Measurements from ENCODE around the gene EREG.
"Not testable (repeated sequence)": the region's sequence is repeated elsewhere in the genome, so short reads cannot be mapped to it uniquely, and the experiment has no call there.

The EREG gene

GRCh38 chr4:74339501-74339900, 25.4 kb upstream of the EREG start:
- TF ChIP-seq OSR1 (CRISPR knock-in tag; IDR thresholded peaks at IDR 0.05) (no peak), TOX (CRISPR knock-in tag; IDR thresholded peaks at IDR 0.05; ENCODE audit: borderline replicate concordance) (no peak), ISL1 (CRISPR knock-in tag; IDR thresholded peaks at IDR 0.05) (no peak), BACH2 (CRISPR knock-in tag; IDR thresholded peaks at IDR 0.05; ENCODE audit: borderline replicate concordance) (no peak), RARB (CRISPR knock-in tag; IDR thresholded peaks at IDR 0.05) (no peak), GLIS3 (CRISPR knock-in tag; IDR thresholded peaks at IDR 0.05) (no peak), ARNTL (CRISPR knock-in tag; IDR thresholded peaks at IDR 0.05; ENCODE audit: borderline replicate concordance, low read depth) (no peak)
- TF ChIP-seq, protein P1, sequence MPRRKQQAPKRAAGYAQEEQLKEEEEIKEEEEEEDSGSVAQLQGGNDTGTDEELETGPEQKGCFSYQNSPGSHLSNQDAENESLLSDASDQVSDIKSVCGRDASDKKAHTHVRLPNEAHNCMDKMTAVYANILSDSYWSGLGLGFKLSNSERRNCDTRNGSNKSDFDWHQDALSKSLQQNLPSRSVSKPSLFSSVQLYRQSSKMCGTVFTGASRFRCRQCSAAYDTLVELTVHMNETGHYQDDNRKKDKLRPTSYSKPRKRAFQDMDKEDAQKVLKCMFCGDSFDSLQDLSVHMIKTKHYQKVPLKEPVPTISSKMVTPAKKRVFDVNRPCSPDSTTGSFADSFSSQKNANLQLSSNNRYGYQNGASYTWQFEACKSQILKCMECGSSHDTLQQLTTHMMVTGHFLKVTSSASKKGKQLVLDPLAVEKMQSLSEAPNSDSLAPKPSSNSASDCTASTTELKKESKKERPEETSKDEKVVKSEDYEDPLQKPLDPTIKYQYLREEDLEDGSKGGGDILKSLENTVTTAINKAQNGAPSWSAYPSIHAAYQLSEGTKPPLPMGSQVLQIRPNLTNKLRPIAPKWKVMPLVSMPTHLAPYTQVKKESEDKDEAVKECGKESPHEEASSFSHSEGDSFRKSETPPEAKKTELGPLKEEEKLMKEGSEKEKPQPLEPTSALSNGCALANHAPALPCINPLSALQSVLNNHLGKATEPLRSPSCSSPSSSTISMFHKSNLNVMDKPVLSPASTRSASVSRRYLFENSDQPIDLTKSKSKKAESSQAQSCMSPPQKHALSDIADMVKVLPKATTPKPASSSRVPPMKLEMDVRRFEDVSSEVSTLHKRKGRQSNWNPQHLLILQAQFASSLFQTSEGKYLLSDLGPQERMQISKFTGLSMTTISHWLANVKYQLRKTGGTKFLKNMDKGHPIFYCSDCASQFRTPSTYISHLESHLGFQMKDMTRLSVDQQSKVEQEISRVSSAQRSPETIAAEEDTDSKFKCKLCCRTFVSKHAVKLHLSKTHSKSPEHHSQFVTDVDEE (CRISPR knock-in tag; IDR thresholded peaks at IDR 0.05), result no peak
- ATAC-seq, result no peak

GRCh38 chr4:74340421-74340820, 24.5 kb upstream of the EREG start:
- not testable (repeated sequence) for ATAC-seq

DNA sequence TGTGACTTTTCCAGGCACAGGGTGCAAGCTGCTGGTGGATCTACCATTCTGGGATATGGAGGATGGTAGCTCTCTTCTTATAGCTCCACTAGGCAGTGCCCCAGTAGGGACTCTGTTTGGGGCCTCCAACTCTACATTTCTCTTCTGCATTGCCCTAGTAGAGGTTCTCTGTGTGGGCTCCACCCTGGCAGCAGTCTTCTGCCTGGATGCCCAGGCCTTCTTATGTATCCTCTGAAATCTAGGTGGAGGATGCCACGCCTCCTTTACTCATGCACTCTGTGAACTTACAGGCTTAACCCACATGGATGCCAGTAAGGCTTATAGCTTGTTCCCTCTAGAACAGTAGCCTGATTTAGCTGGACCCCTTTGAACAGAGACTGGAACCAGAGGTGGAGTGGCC, 20.9 kb upstream of the EREG start:
- TF ChIP-seq RARB (CRISPR knock-in tag; IDR thresholded peaks at IDR 0.05), result no peak
- TF ChIP-seq BACH2 (CRISPR knock-in tag; IDR thresholded peaks at IDR 0.05; ENCODE audit: borderline replicate concordance), result no peak
- TF ChIP-seq ZFP3 (CRISPR knock-in tag; IDR thresholded peaks at IDR 0.05), result no peak
- TF ChIP-seq, protein P2, sequence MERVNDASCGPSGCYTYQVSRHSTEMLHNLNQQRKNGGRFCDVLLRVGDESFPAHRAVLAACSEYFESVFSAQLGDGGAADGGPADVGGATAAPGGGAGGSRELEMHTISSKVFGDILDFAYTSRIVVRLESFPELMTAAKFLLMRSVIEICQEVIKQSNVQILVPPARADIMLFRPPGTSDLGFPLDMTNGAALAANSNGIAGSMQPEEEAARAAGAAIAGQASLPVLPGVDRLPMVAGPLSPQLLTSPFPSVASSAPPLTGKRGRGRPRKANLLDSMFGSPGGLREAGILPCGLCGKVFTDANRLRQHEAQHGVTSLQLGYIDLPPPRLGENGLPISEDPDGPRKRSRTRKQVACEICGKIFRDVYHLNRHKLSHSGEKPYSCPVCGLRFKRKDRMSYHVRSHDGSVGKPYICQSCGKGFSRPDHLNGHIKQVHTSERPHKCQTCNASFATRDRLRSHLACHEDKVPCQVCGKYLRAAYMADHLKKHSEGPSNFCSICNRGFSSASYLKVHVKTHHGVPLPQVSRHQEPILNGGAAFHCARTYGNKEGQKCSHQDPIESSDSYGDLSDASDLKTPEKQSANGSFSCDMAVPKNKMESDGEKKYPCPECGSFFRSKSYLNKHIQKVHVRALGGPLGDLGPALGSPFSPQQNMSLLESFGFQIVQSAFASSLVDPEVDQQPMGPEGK (CRISPR knock-in tag; IDR thresholded peaks at IDR 0.05; ENCODE audit: borderline replicate concordance), result no peak
- no peak for TF ChIP-seq TCF4 (CRISPR knock-in tag; IDR thresholded peaks at IDR 0.05; ENCODE audit: borderline replicate concordance)
- TF ChIP-seq ZNF565 (CRISPR knock-in tag; conservative IDR thresholded peaks at IDR 0.05; ENCODE audit: low read depth), result no peak
- TF ChIP-seq GLIS3 (CRISPR knock-in tag; IDR thresholded peaks at IDR 0.05), result no peak
- TF ChIP-seq ZNF70 (CRISPR knock-in tag; IDR thresholded peaks at IDR 0.05), result no peak
- TF ChIP-seq, protein P1 (CRISPR knock-in tag; IDR thresholded peaks at IDR 0.05), result no peak
- TF ChIP-seq ARNTL (CRISPR knock-in tag; IDR thresholded peaks at IDR 0.05; ENCODE audit: borderline replicate concordance, low read depth), result no peak
- TF ChIP-seq ZFP30 (CRISPR knock-in tag; IDR thresholded peaks at IDR 0.05), result no peak
- no peak for TF ChIP-seq TOX (CRISPR knock-in tag; IDR thresholded peaks at IDR 0.05; ENCODE audit: borderline replicate concordance)
- TF ChIP-seq ZNF8 (CRISPR knock-in tag; IDR thresholded peaks at IDR 0.05), result no peak
- no peak for TF ChIP-seq OSR1 (CRISPR knock-in tag; IDR thresholded peaks at IDR 0.05)
- TF ChIP-seq ISL1 (CRISPR knock-in tag; IDR thresholded peaks at IDR 0.05), result no peak
- TF ChIP-seq CSDC2 (CRISPR knock-in tag; IDR thresholded peaks at IDR 0.05), result no peak
- ATAC-seq, result no peak

DNA sequence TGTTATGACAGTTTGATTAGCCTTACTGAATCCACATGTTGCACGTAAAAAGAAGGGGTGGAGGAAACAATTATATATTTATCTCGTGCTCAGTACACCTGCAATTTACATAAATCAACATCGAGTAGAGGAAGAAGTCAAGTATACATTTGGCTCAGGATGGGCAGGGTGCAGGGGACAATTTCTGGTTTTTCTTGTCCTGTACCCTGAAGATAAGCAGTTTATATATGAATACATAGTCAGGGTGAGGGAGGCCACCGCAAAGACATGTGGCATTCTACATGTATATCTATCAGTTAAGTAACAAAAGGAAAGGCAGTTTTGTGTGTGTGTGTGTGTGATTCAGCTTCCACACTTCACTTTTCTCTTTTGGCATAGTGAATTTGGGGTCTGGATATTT, 11.1 kb upstream of the EREG start:
- TF ChIP-seq TOX (CRISPR knock-in tag; IDR thresholded peaks at IDR 0.05; ENCODE audit: borderline replicate concordance) (no peak), SNAI2 (CRISPR knock-in tag; IDR thresholded peaks at IDR 0.05) (no peak), ZNF565 (CRISPR knock-in tag; conservative IDR thresholded peaks at IDR 0.05; ENCODE audit: low read depth) (no peak), GLIS3 (CRISPR knock-in tag; IDR thresholded peaks at IDR 0.05) (no peak), TCF4 (CRISPR knock-in tag; IDR thresholded peaks at IDR 0.05; ENCODE audit: borderline replicate concordance) (no peak), ESRRG (CRISPR knock-in tag; IDR thresholded peaks at IDR 0.05) (no peak), PPARA (CRISPR knock-in tag; IDR thresholded peaks at IDR 0.05; ENCODE audit: borderline replicate concordance) (no peak), ISL1 (CRISPR knock-in tag; IDR thresholded peaks at IDR 0.05) (no peak), ZNF8 (CRISPR knock-in tag; IDR thresholded peaks at IDR 0.05) (no peak)
- no peak for ATAC-seq

- no peak for TF ChIP-seq CSRNP3 (CRISPR knock-in tag; IDR thresholded peaks at IDR 0.05)
- no peak for TF ChIP-seq TCF4 (CRISPR knock-in tag; IDR thresholded peaks at IDR 0.05; ENCODE audit: borderline replicate concordance)
- TF ChIP-seq ZNF565 (CRISPR knock-in tag; conservative IDR thresholded peaks at IDR 0.05; ENCODE audit: low read depth), result no peak
- no peak for TF ChIP-seq ARNTL (CRISPR knock-in tag; IDR thresholded peaks at IDR 0.05; ENCODE audit: borderline replicate concordance, low read depth)
- no peak for TF ChIP-seq ISL1 (CRISPR knock-in tag; IDR thresholded peaks at IDR 0.05)
- TF ChIP-seq ZNF70 (CRISPR knock-in tag; IDR thresholded peaks at IDR 0.05), result no peak
- no peak for TF ChIP-seq ZC3H10 (CRISPR knock-in tag; IDR thresholded peaks at IDR 0.05)
- TF ChIP-seq ESRRG (CRISPR knock-in tag; IDR thresholded peaks at IDR 0.05), result no peak
- no peak for TF ChIP-seq GLIS3 (CRISPR knock-in tag; IDR thresholded peaks at IDR 0.05)
- no peak for TF ChIP-seq PPARA (CRISPR knock-in tag; IDR thresholded peaks at IDR 0.05; ENCODE audit: borderline replicate concordance)
- no peak for TF ChIP-seq TOX (CRISPR knock-in tag; IDR thresholded peaks at IDR 0.05; ENCODE audit: borderline replicate concordance)
- TF ChIP-seq ZFP3 (CRISPR knock-in tag; IDR thresholded peaks at IDR 0.05), result no peak
- ATAC-seq, result no peak
Measured at GRCh38 chr4:74357965-74358364, 7.0 kb upstream of the EREG start.

Data from SK-N-SH treated with all-trans-retinoic acid at 6 μM for 48 hours (cell line).